Chondrocyte (in vitro differentiated cells): ENCODE measurements around the gene AIFM2. TPM values are rescaled to one million over a fixed set of nuclear protein-coding genes. Genes with fewer than 3 reads are reported as not detected.

ENCODE experiments used
- DNase-seq: peaks from one replicate; pipeline ENCODE4 v3.0.0; 2021; ENCODE audit warnings: mixed read lengths, low spot score
- H3K27ac Mint-ChIP-seq: one replicate; pipeline ENCODE4 v1.8.0; 2021; ENCODE audit warnings: mild to moderate bottlenecking, moderate library complexity, mixed read lengths; ENCODE audit not compliant: unreplicated experiment
- H3K27me3 Mint-ChIP-seq: 2 replicates; pipeline ENCODE4 v1.8.0; 2021; ENCODE audit warnings: low read depth, mixed read lengths
- H3K36me3 Mint-ChIP-seq: 2 replicates; pipeline ENCODE4 v1.8.0; 2021; ENCODE audit warnings: low read depth, mixed read lengths
- H3K4me1 Mint-ChIP-seq: 2 replicates; pipeline ENCODE4 v1.8.0; 2021; ENCODE audit warnings: low read depth, mild to moderate bottlenecking, mixed read lengths
- H3K4me3 Mint-ChIP-seq: one replicate; pipeline ENCODE4 v1.8.0; 2021; ENCODE audit warnings: mild to moderate bottlenecking, moderate library complexity, mixed read lengths; ENCODE audit not compliant: unreplicated experiment
- H3K9me3 Mint-ChIP-seq: 2 replicates; pipeline ENCODE4 v1.8.0; 2021; ENCODE audit warnings: low read depth, mixed read lengths
- CTCF ChIP-seq: fragments of 200-600 bp; sonication (generic); IDR thresholded peaks from 2 replicates; pipeline ENCODE4 v1.5.0; 2021; ENCODE audit warnings: antibody characterized with exemption, mild to moderate bottlenecking, moderate library complexity
- total RNA-seq: library from RNA; stranded (reverse); gene quantifications from 3 replicates; pipeline ENCODE4 v1.2.1, GENCODE V29; 2021

The AIFM2 gene
- total RNA-seq, 1 donor from 2014 or later = 10.3 TPM

GRCh38 chr10:70135046-70135445 is 2.4 kb upstream of the AIFM2 start:
- Mint-ChIP-seq H3K9me3 (no peaks in the 10 kb centered on the region), H3K4me1 (peaks cover 30% of the 10 kb centered on the region), H3K4me3 (no peak overlapping the region), H3K27me3 (no peaks in the 10 kb centered on the region), H3K36me3 (peaks cover 9% of the 10 kb centered on the region), H3K27ac (no peak overlapping the region)
- no peak for DNase-seq
- TF ChIP-seq CTCF = no peak

DNA sequence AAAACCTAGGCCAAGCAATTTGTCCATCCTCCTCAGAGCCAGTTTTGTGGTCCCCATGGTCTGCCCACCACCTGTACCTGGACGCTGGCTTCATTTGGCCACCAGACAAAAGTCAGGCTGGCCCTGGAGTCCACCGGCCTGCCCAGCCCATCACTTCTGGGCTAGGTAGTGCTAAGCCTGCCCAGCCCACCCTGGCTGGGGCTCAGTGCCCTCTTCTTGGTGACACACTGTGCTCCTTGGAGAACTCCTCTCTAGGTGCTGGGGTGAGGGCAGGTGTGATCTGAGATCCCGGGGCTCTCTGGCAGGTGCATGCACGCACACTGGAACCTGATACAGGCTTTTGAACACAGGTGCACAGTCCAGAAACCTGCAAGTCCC is 1.1 kb downstream of the AIFM2 start:
- Mint-ChIP-seq H3K9me3 (no peaks in the 10 kb centered on the region), H3K36me3 (peaks cover 2% of the 10 kb centered on the region), H3K27ac (peak overlapping the region; percentile 91), H3K27me3 (no peaks in the 10 kb centered on the region), H3K4me3 (peak overlapping the region; percentile 84), H3K4me1 (peaks cover 30% of the 10 kb centered on the region)
- TF ChIP-seq CTCF = no peak
- no peak for DNase-seq

DNA sequence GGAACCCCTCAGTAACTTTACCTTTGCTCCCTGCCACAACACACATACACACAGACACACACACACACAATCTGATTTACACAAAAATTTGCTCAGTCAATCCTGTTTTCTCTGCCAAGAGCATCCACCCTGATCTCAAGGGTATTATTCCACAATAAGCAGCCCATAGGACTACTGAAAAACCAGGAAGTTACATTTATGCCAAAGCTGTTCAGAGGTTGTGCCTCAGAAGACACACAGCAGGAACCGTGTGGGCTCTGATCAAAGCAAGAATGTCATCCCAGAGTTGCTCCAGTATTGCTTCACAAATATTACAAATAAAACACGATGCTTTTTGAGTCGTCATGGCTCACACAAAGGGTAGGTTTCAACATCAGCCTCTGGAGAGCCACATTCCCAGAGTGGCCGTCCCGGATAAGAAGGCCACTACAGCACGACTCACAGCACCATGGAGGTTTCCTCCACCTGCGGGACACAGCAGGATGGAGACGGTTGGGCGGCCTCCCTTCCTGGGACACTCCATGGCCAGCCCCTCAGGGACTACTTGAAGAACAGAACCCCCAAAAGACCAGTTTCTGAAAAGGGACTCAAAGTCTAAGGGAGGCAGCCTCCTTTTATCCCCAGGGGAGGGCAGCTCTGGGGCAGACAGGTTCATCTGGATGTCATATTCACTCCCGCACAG is 1.6 kb downstream of the AIFM2 start:
- peaks cover 2% of the 10 kb centered on the region for H3K36me3 Mint-ChIP-seq
- H3K27me3 Mint-ChIP-seq = no peaks in the 10 kb centered on the region
- TF ChIP-seq CTCF = no peak
- H3K9me3 Mint-ChIP-seq = no peaks in the 10 kb centered on the region
- peak overlapping the region; percentile 84 for H3K4me3 Mint-ChIP-seq
- peaks cover 30% of the 10 kb centered on the region for H3K4me1 Mint-ChIP-seq
- DNase-seq = no peak
- H3K27ac Mint-ChIP-seq = peak overlapping the region; percentile 79

DNA sequence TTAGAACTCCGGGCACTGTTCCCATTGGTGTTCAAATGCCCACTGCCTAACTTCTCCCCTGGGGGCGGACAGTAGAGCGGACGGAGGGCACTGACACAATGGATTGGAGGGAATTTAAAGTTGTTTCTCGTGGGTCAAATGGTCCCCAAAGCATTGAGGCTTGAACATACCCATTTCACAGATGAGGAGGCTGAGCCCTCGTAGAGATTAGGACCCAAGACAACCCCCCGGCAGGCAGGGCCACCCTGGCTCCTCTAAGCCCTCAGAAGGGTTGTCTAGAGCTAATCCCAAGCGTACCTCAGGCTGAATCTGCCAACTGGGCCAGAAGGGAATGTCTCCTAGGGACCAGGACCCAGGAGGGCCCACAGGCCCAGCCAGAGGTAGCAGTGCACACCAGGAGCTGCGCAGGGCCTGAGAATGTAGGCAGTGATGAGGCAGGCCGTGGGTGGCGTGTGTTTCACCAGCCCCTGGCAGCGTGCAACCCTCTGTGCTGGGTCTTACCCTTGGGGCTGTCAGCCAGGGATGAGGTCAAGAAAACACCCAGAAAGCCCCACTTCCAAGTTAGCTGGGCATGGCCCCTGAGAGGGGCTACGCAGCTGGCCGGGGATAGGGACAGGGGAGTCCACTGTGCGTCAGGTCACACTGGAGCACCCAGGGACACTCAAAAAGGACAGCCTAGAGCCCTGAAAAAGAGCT is 5.8 kb downstream of the AIFM2 start:
- Mint-ChIP-seq H3K9me3 (no peaks in the 10 kb centered on the region), H3K4me1 (peaks cover 17% of the 10 kb centered on the region), H3K36me3 (no peaks in the 10 kb centered on the region), H3K27ac (no peak overlapping the region), H3K4me3 (no peak overlapping the region), H3K27me3 (no peaks in the 10 kb centered on the region)
- DNase-seq = peak; percentile 72
- no peak for TF ChIP-seq CTCF

- Mint-ChIP-seq H3K4me1 (peaks cover 9% of the 10 kb centered on the region), H3K27me3 (no peaks in the 10 kb centered on the region), H3K36me3 (peaks cover 1% of the 10 kb centered on the region), H3K27ac (no peak overlapping the region), H3K9me3 (no peaks in the 10 kb centered on the region), H3K4me3 (no peak overlapping the region)
- peak; percentile 13 for DNase-seq
- TF ChIP-seq CTCF = no peak
Observed at GRCh38 chr10:70125918-70126552, 6.6 kb downstream of the AIFM2 start.
